BE2C (cell line): Measurements from ENCODE around the gene BRICD5.

ENCODE experiments used
- DNase-seq: peaks from one replicate; pipeline ENCODE4 v3.0.0-alpha.2; 2020
- H3K27me3 ChIP-seq: fragments of 250-450 bp; sonication (Bioruptor Pico); 2 replicates; pipeline ENCODE4 v1.5.1; 2020; ENCODE audit warnings: mild to moderate bottlenecking
- H3K36me3 ChIP-seq: fragments of 250-450 bp; sonication (Bioruptor Pico); 2 replicates; pipeline ENCODE4 v1.5.1; 2020; ENCODE audit warnings: mild to moderate bottlenecking
- H3K4me1 ChIP-seq: fragments of 250-450 bp; sonication (Bioruptor Pico); 2 replicates; pipeline ENCODE4 v1.5.1; 2020
- H3K4me3 ChIP-seq: 2 replicates; pipeline ENCODE4 v1.5.1; 2011; ENCODE audit warnings: low read depth, low read length
- H3K9me3 ChIP-seq: fragments of 250-450 bp; sonication (Bioruptor Pico); 2 replicates; pipeline ENCODE4 v1.5.1; 2020
- TF ChIP-seq, protein P1 (sequence below): IDR thresholded peaks from 2 replicates; pipeline ENCODE4 v1.5.1; 2012; ENCODE audit warnings: mild to moderate bottlenecking, low read depth, low read length

BRICD5 gene

DNA sequence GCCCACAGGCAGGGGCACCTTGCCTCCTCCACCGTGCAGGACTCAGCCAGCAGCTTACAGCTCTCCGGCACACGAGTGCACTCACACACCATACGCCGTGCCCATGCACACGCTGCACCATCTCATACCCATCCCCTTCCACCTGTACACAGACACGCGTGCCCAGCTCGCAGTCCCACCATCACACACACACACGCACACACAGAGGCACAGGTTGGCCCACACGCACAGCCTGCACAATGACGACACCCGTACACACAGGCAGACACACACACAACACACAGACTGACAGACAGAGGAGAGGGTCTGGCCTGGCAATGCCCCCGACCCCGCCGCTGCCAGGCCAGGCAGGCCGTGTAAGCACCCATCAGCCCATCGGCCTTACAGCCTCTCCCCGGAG lies 26.3 kb downstream of the BRICD5 start:
- no peaks in the 10 kb centered on the region for H3K4me1 ChIP-seq
- peaks cover 5% of the 10 kb centered on the region for H3K36me3 ChIP-seq
- no peaks in the 10 kb centered on the region for H3K9me3 ChIP-seq
- no peak overlapping the region for H3K4me3 ChIP-seq
- DNase-seq, result no peak
- H3K27me3 ChIP-seq, result no peaks in the 10 kb centered on the region
- TF ChIP-seq, protein P1, sequence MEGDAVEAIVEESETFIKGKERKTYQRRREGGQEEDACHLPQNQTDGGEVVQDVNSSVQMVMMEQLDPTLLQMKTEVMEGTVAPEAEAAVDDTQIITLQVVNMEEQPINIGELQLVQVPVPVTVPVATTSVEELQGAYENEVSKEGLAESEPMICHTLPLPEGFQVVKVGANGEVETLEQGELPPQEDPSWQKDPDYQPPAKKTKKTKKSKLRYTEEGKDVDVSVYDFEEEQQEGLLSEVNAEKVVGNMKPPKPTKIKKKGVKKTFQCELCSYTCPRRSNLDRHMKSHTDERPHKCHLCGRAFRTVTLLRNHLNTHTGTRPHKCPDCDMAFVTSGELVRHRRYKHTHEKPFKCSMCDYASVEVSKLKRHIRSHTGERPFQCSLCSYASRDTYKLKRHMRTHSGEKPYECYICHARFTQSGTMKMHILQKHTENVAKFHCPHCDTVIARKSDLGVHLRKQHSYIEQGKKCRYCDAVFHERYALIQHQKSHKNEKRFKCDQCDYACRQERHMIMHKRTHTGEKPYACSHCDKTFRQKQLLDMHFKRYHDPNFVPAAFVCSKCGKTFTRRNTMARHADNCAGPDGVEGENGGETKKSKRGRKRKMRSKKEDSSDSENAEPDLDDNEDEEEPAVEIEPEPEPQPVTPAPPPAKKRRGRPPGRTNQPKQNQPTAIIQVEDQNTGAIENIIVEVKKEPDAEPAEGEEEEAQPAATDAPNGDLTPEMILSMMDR, result no peak

DNA sequence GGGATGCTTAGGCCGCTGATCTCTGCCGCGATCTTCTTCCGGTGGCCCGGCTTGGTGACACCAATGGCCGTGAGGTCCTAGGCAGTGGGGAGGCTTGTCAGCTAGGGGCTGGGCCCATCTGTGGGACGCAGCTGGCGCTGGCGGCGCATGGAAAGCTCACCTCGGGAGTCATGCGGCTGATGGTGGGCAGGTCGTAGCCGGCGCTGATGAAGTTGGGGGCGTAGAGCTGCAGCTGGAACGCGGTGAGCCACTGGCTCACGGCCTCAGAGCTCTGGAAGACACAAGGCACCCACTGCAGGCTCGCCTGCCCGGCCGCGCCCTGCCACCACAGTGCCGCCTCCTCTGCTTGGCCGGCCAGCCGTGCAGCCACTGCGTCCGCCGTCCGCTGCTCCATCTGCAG lies 27.0 kb downstream of the BRICD5 start:
- Histone ChIP-seq H3K36me3 (peaks cover 5% of the 10 kb centered on the region), H3K9me3 (no peaks in the 10 kb centered on the region), H3K4me1 (no peaks in the 10 kb centered on the region), H3K27me3 (no peaks in the 10 kb centered on the region), H3K4me3 (no peak overlapping the region)
- TF ChIP-seq, protein P1, result no peak
- DNase-seq, result no peak

DNA sequence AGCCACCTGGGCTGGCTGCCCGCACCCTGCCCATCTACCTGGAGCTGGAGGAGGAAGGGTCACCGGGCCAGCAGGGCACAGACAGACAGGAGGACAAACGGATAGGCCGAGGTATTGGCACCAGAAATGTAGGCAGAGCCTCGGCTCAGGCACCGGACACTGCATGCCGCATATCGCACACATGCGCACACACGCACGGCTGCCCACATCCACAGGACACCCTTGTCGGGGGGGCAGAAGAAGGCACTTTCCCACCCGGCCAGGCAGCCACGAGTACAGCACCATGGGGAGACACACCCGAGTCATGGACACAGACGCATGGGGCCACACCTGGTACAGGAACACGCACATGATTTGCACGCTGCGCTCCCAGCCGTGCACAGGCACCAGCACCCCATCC lies 28.7 kb downstream of the BRICD5 start:
- peaks cover 21% of the 10 kb centered on the region for H3K36me3 ChIP-seq
- no peak for DNase-seq
- H3K27me3 ChIP-seq, result no peaks in the 10 kb centered on the region
- H3K4me3 ChIP-seq, result no peak overlapping the region
- H3K9me3 ChIP-seq, result no peaks in the 10 kb centered on the region
- H3K4me1 ChIP-seq, result no peaks in the 10 kb centered on the region
- TF ChIP-seq, protein P1, result no peak

DNA sequence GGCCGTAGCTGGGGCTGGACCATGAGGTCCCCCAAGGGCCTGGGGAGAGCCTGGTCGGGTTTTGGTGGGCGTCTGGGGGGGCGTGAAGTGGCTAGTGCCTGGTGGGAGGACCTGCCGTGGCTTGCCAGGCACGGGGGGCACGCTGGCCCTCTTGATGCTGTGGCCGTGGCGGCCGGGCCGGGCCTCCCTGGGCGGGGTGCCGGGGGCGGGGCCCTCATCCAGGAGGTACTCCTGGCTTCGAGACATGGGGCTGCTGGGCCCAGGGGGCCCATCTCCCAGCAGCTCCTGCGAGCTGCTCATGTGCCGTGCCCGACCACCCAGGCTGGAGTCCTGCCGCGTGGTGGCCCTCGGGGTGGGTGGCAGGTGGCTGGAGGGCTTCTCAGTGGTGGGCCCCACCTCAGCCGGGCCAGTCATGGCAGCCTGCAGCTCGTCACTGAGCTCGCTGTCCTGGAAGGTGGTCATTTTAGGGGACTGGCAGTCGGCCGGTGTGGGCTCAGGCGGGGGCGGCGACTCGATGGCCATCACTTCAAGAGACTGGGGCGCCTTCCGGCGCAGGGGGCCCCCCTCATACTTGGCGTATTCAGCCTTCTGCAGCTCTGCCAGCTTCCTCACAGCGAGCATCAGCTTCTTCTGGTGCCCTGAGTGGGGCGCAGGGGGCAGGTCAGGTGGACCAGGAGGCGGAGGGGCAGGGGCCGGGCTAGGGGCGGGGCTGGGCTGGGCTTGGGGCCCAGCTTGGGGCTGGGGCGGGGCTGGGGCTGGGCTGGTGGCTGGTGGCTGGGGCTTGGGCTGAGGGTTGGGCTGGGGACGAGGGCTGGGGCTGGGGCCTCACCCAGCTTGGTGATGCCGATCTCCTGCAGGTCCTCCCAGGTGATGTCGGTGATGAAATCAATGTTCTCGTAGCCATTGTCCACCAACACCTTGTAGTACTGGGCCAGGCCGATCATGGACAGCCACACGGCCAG lies 29.4 kb downstream of the BRICD5 start:
- Histone ChIP-seq H3K36me3 (peaks cover 27% of the 10 kb centered on the region), H3K9me3 (no peaks in the 10 kb centered on the region), H3K4me1 (no peaks in the 10 kb centered on the region), H3K4me3 (no peak overlapping the region), H3K27me3 (no peaks in the 10 kb centered on the region)
- TF ChIP-seq, protein P1, result no peak
- no peak for DNase-seq

DNA sequence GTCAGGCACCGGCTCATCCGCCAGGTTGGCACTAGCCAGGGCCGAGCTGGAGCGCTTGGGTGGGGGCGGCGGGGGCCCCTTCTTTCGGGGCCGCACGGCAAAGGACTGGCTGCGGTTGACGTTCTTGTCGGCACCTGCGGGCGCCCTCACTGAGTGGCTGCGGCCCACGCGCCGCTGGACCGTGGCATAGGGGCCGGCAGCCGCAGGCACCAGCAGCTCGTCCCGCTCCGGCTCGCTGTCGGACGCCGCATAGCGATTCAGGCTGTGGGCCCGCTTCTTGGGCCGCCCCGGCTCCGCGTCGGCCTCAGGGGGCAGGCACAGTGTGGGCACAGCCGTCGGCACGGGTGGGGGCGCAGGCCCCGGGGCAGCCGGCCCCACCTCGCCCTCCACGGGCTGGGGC lies 30.2 kb downstream of the BRICD5 start:
- no peak overlapping the region for H3K4me3 ChIP-seq
- H3K27me3 ChIP-seq, result no peaks in the 10 kb centered on the region
- no peak for DNase-seq
- no peaks in the 10 kb centered on the region for H3K9me3 ChIP-seq
- TF ChIP-seq, protein P1, result no peak
- H3K36me3 ChIP-seq, result peaks cover 34% of the 10 kb centered on the region
- no peaks in the 10 kb centered on the region for H3K4me1 ChIP-seq

DNA sequence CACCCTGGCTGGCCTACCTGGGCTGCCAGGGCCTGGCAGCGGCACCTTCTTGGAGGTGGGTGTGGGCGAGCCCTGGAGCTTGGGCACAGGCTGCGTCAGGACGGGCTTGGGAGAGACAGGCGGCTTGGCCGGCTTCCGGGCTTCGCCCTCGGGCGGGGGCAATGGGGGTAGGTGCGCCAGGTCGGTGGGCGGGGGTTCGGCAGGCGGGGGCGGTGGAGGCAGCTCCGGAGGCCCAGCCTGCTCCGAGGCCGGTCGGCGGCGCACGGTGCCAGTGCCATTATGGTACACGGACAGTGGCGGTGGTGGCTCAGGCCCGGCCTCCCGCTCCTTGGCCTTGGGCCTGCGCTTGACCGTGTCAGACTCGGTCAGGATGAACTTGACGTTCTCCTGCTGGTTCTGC lies 31.1 kb downstream of the BRICD5 start:
- TF ChIP-seq, protein P1, result no peak
- Histone ChIP-seq H3K27me3 (no peaks in the 10 kb centered on the region), H3K4me1 (no peaks in the 10 kb centered on the region), H3K4me3 (no peak overlapping the region), H3K36me3 (peaks cover 43% of the 10 kb centered on the region), H3K9me3 (no peaks in the 10 kb centered on the region)
- DNase-seq, result no peak
